ENCODE measurements around the gene TTK. TPM values are rescaled to one million over a fixed set of nuclear protein-coding genes. Genes with fewer than 3 reads are reported as not detected.

Gene TTK
- total RNA-seq, 4 donors from 2014 or later, result 0.83 to 1.6 TPM; not detected in 2

DNA sequence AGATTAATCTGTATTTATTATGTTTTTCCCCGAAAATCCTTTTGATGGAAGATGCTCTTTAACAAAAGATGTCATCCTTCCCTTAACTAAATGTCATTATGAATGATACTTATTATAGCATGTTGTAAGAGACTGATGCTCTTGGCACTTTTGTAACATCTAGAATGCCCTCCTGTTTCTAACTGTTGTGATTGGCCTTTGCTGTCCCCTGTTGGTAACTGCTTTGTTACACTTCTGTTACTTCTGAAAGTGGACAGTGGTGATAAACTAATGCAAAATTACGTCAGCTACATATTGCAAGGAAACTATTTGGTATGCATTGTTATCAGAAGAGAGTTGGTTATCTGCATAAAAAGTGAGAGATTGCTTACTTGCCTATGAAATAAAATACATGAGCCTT, 5.8 kb downstream of the TTK start:
- intact Hi-C loops (cut with DNase I), result no loop called here
- TF ChIP-seq POLR2AphosphoS5 (IDR thresholded peaks at IDR 0.05), result no peak
- TF ChIP-seq, protein P1, sequence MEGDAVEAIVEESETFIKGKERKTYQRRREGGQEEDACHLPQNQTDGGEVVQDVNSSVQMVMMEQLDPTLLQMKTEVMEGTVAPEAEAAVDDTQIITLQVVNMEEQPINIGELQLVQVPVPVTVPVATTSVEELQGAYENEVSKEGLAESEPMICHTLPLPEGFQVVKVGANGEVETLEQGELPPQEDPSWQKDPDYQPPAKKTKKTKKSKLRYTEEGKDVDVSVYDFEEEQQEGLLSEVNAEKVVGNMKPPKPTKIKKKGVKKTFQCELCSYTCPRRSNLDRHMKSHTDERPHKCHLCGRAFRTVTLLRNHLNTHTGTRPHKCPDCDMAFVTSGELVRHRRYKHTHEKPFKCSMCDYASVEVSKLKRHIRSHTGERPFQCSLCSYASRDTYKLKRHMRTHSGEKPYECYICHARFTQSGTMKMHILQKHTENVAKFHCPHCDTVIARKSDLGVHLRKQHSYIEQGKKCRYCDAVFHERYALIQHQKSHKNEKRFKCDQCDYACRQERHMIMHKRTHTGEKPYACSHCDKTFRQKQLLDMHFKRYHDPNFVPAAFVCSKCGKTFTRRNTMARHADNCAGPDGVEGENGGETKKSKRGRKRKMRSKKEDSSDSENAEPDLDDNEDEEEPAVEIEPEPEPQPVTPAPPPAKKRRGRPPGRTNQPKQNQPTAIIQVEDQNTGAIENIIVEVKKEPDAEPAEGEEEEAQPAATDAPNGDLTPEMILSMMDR (IDR thresholded peaks at IDR 0.05), result no peak
- TF ChIP-seq EP300 (IDR thresholded peaks at IDR 0.05), result no peak
- TF ChIP-seq POLR2A (IDR thresholded peaks at IDR 0.05; ENCODE audit: low read depth), result no peak
- Histone ChIP-seq H3K27me3 (no peaks in the 10 kb centered on the region), H3K27ac (replicated peaks in 1 of 4) (no peak overlapping the region), H3K9me3 (no peaks in the 10 kb centered on the region), H3K4me3 (no peak overlapping the region), H3K4me1 (peaks cover 0 to under 1% (median 0%) of the 10 kb centered on the region in 4 donors), H3K36me3 (no peaks in the 10 kb centered on the region)
- WGBS, result 49% methylated on average over 2 of the region's 2 CpGs
- DNase-seq (ENCODE audit: extremely low spot score), result no peak

DNA sequence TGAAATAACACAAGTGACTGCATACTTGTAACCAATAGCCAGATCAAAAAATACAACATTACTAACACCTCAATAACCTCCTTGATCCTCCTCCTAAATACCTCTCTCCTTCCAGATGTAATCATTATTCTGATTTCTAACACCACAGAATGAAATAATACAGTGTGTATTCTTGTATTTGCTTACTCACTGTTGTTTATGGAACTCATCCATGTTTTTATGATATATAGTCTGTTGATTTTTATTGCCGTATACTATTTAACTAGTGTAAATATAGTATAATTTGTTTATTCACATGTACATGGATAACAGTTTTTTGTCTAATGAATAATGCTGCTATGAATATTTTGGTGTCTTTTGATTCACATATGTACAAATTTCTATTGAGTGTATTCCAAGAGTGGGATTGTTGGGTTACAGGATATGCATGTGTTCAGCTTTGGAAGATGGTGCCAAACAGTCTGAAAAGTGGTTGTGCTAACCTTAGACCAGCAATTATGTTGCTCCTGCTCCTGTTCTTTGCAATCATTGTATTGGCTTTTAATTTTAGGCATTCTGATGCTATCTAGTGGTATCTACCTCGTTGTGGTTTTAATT, 11.5 kb downstream of the TTK start:
- Histone ChIP-seq H3K27me3 (no peaks in the 10 kb centered on the region), H3K9me3 (no peaks in the 10 kb centered on the region), H3K4me3 (no peak overlapping the region), H3K27ac (replicated peaks in 1 of 4) (no peak overlapping the region), H3K36me3 (no peaks in the 10 kb centered on the region), H3K4me1 (no peaks in the 10 kb centered on the region)
- intact Hi-C loops (cut with DNase I), result no loop called here
- WGBS, result 92% methylated on average over 2 of the region's 2 CpGs
- no peak for TF ChIP-seq POLR2A (IDR thresholded peaks at IDR 0.05; ENCODE audit: low read depth)
- DNase-seq (ENCODE audit: extremely low spot score), result no peak

DNA sequence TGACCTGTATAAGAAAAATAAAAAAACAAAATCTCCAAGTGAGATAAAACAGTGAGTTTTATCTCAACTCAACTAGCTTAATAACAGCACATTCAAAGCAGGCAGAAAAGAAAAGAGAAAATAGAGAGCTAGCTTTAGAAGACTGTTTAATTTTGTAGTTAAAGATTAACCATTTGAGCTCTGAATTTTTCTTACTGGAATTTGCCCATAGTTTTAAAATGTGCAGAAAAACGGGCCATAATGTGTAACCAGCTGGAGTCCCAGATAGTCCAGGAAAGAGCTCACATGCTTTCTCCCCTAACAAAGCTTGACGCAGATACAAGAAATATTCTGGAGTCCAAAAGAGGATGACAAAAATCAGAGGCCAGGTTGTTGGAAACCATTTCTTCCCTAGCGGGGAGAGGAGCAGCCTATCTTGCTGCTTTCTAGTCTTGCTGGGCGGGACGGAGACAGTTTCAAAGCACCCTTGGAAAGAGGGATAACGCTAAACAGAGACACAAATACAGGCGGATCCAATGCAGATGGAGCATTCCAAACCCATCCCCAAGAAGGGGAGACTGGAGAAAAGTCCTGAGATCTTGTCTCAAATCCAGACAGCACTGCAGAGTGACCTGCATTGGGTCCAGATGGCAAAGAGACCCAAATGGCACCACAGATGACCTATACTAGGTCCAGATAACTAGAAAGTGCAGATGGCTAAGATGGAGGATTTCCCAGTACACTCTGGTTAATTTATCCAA, 16.1 kb downstream of the TTK start:
- WGBS, result 94% methylated on average over 7 of the region's 7 CpGs
- Histone ChIP-seq H3K36me3 (no peaks in the 10 kb centered on the region), H3K27ac (replicated peaks in 1 of 4) (no peak overlapping the region), H3K9me3 (no peaks in the 10 kb centered on the region), H3K4me1 (no peaks in the 10 kb centered on the region), H3K27me3 (no peaks in the 10 kb centered on the region), H3K4me3 (no peak overlapping the region)
- DNase-seq (ENCODE audit: extremely low spot score), result no peak
- intact Hi-C loops (cut with DNase I), result no loop called here
- TF ChIP-seq POLR2AphosphoS5 (IDR thresholded peaks at IDR 0.05) (no peak), EP300 (IDR thresholded peaks at IDR 0.05) (no peak), POLR2A (IDR thresholded peaks at IDR 0.05; ENCODE audit: low read depth) (no peak)
- TF ChIP-seq, protein P1 (IDR thresholded peaks at IDR 0.05), result no peak

DNA sequence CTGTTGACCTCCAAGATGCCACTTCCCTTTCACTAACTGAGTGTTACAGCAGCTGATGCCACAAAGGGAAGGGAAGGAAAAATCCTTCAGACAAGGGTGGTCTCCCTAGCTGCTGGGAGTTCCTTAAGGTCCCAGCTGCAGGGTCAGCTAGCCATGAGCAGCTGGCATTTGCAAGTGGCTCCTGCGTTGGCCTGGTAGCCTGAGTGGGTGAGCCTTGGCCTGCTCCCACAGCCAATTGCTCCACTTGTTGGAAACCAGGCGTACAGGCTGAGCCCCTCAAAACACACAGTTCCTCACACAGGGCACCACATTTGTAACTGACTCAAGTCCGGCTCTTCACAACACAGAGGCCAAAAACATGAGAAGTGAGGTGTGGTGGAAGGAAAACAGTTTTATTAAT, 16.7 kb downstream of the TTK start:
- TF ChIP-seq EP300 (IDR thresholded peaks at IDR 0.05) (no peak), POLR2A (IDR thresholded peaks at IDR 0.05; ENCODE audit: low read depth) (no peak), POLR2AphosphoS5 (IDR thresholded peaks at IDR 0.05) (no peak)
- TF ChIP-seq, protein P1 (IDR thresholded peaks at IDR 0.05), result no peak
- 100% methylated on average over 2 of the region's 3 CpGs for WGBS
- no peaks in the 10 kb centered on the region for H3K27me3 ChIP-seq
- DNase-seq (ENCODE audit: extremely low spot score), result no peak
- H3K36me3 ChIP-seq, result no peaks in the 10 kb centered on the region
- H3K27ac ChIP-seq (replicated peaks in 1 of 4), result no peak overlapping the region
- H3K4me1 ChIP-seq, result no peaks in the 10 kb centered on the region
- intact Hi-C loops (cut with DNase I), result no loop called here
- H3K4me3 ChIP-seq, result no peak overlapping the region
- no peaks in the 10 kb centered on the region for H3K9me3 ChIP-seq

DNA sequence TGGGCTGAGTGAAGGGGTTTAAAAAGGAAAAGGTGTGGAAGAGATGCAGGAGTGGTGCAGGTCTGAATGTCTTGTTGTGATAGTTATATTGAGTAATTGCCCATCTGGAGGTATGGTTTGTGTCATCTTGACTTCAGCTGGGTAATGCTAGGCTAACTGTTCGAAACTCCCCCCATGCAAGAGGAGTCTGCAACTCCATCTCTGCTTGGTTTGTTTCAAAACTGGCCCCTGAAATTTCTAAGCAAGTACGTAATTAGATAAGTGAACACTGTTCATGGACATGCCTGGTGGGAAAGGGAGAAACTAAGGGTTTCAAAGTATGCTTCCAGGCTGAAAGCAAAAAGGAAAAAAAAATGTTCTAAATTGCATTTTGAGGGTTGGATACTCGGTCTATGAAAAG, 17.1 kb downstream of the TTK start:
- Histone ChIP-seq H3K4me3 (no peak overlapping the region), H3K9me3 (no peaks in the 10 kb centered on the region), H3K36me3 (no peaks in the 10 kb centered on the region), H3K4me1 (no peaks in the 10 kb centered on the region), H3K27me3 (no peaks in the 10 kb centered on the region), H3K27ac (replicated peaks in 1 of 4) (no peak overlapping the region)
- intact Hi-C loops (cut with DNase I), result no loop called here
- WGBS, result 87% methylated on average over 3 of the region's 3 CpGs
- DNase-seq (ENCODE audit: extremely low spot score), result no peak
- TF ChIP-seq POLR2AphosphoS5 (IDR thresholded peaks at IDR 0.05) (no peak), EP300 (IDR thresholded peaks at IDR 0.05) (no peak), POLR2A (IDR thresholded peaks at IDR 0.05; ENCODE audit: low read depth) (no peak)
- TF ChIP-seq, protein P1 (IDR thresholded peaks at IDR 0.05), result no peak
